HepG2 (cell line): ENCODE measurements around the gene ALB. TPM values are rescaled to one million over a fixed set of nuclear protein-coding genes. Genes with fewer than 3 reads are reported as not detected.

Source experiments
- BRD4 ChIP-seq: sonication (generic); formaldehyde crosslinking; IDR thresholded peaks from 2 replicates; pipeline ENCODE4 v1.4.0; 2020; ENCODE audit warnings: missing genetic modification reagents
- NPAS2 ChIP-seq: sonication (generic); formaldehyde crosslinking; IDR thresholded peaks from 2 replicates; pipeline ENCODE4 v1.8.0; 2022; ENCODE audit warnings: mild to moderate bottlenecking, missing genetic modification reagents, borderline replicate concordance
- RBFOX2 ChIP-seq: fragments of 200-400 bp; formaldehyde crosslinking; IDR thresholded peaks from 2 replicates; pipeline ENCODE4 v1.6.1; 2017; ENCODE audit warnings: low read depth, mild to moderate bottlenecking, low read length
- RBM22 ChIP-seq: fragments of 200-400 bp; formaldehyde crosslinking; optimal IDR thresholded peaks from 2 replicates; pipeline ENCODE3; 2017; ENCODE audit warnings: mild to moderate bottlenecking, low read length, moderate library complexity
- SOX6 ChIP-seq, 2 experiments: fragments of 450-650 bp in 1 of 2; sonication (generic) in 1 of 2; formaldehyde crosslinking in 1 of 2; IDR thresholded peaks; 2 replicates each; pipeline versions ENCODE4 v1.4.0 to v1.6.1; 2017 to 2020; ENCODE audit warnings: antibody characterized with exemption in 1 of 2, mild to moderate bottlenecking in 1 of 2, missing genetic modification reagents in 1 of 2
- TAF1 ChIP-seq: sonication (generic); formaldehyde crosslinking; IDR thresholded peaks from 2 replicates; pipeline ENCODE4 v1.4.0; 2020; ENCODE audit warnings: missing genetic modification reagents
- polyA plus RNA-seq, 8 experiments: library from polyadenylated mRNA; depleted of rRNA in 3 of 8; stranded (reverse) in 7 of 8; unstranded in 1 of 8; fragments of >200 nt; fragmentation: Illumina TruSeq in 4 of 8; extraction: Trizol in 4 of 8; gene quantifications; 2 replicates each; pipeline versions ENCODE4 v1.2.1 to v1.2.3, GENCODE V29; 2011 to 2016; ENCODE audit warnings: low read depth in 4 of 8, missing spikeins in 1 of 8, mixed read lengths in 1 of 8; ENCODE audit not compliant: insufficient read depth in 1 of 8
- total RNA-seq, 5 experiments: library from RNA; depleted of rRNA; stranded (reverse); fragments of >200 nt; fragmentation: Illumina TruSeq; extraction: Trizol; gene quantifications; 2 replicates each; pipeline ENCODE4 v1.2.3, GENCODE V29; 2016; ENCODE audit warnings: low read depth in 1 of 5
- TF ChIP-seq, protein P1 (sequence below): sonication (generic); formaldehyde crosslinking; IDR thresholded peaks from 2 replicates; pipeline ENCODE4 v1.8.0; 2022; ENCODE audit warnings: missing genetic modification reagents, mild to moderate bottlenecking, borderline replicate concordance
- TF ChIP-seq, protein P2 (sequence below), 2 experiments: fragments of 450-650 bp in 1 of 2; sonication (generic) in 1 of 2; formaldehyde crosslinking; IDR thresholded peaks; 2 replicates each; pipeline versions ENCODE4 v1.5.0 to v1.8.0; 2020 to 2022; ENCODE audit warnings: mild to moderate bottlenecking in 1 of 2, missing genetic modification reagents in 1 of 2
- TF ChIP-seq, protein P3 (sequence below): sonication (generic); formaldehyde crosslinking; IDR thresholded peaks from 2 replicates; pipeline ENCODE4 v1.4.0; 2020; ENCODE audit warnings: missing genetic modification reagents
- TF ChIP-seq, protein P4 (sequence below): sonication (generic); formaldehyde crosslinking; IDR thresholded peaks from 2 replicates; pipeline ENCODE4 v1.9.0; 2021; ENCODE audit warnings: mild to moderate bottlenecking, missing genetic modification reagents
- TF ChIP-seq, protein P5 (sequence below): sonication (generic); formaldehyde crosslinking; IDR thresholded peaks from 2 replicates; pipeline ENCODE4 v1.4.0; 2020; ENCODE audit warnings: mild to moderate bottlenecking, low read depth, missing genetic modification reagents

The ALB gene
- total and polyA plus RNA-seq, 2 of the 13 experiments (the other 11 are each of a cell fraction or from before 2014, with no cell fraction given), result 22,259 to 22,625 TPM

DNA sequence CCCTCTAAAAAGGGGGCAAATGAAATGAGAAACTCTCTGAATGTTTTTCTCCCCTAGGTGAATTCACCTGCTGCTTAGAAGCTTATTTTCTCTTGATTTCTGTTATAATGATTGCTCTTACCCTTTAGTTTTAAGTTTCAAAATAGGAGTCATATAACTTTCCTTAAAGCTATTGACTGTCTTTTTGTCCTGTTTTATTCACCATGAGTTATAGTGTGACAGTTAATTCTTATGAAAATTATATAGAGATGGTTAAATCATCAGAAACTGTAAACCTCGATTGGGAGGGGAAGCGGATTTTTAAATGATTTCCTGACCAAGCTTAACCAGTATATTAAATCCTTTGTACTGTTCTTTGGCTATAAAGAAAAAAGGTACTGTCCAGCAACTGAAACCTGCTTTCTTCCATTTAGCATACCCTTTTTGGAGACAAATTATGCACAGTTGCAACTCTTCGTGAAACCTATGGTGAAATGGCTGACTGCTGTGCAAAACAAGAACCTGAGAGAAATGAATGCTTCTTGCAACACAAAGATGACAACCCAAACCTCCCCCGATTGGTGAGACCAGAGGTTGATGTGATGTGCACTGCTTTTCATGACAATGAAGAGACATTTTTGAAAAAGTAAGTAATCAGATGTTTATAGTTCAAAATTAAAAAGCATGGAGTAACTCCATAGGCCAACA, 4.2 kb downstream of the ALB start (continued):
- TF ChIP-seq, protein P1, sequence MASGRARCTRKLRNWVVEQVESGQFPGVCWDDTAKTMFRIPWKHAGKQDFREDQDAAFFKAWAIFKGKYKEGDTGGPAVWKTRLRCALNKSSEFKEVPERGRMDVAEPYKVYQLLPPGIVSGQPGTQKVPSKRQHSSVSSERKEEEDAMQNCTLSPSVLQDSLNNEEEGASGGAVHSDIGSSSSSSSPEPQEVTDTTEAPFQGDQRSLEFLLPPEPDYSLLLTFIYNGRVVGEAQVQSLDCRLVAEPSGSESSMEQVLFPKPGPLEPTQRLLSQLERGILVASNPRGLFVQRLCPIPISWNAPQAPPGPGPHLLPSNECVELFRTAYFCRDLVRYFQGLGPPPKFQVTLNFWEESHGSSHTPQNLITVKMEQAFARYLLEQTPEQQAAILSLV (CRISPR knock-in tag), result no peak
- TF ChIP-seq, protein P2, sequence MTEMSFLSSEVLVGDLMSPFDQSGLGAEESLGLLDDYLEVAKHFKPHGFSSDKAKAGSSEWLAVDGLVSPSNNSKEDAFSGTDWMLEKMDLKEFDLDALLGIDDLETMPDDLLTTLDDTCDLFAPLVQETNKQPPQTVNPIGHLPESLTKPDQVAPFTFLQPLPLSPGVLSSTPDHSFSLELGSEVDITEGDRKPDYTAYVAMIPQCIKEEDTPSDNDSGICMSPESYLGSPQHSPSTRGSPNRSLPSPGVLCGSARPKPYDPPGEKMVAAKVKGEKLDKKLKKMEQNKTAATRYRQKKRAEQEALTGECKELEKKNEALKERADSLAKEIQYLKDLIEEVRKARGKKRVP (CRISPR knock-in tag; IDR thresholded peaks at IDR 0.05), result peak in 1 of 2 experiments; percentile 17; a peak in 1 of 4 replicates
- no peak for TF ChIP-seq NPAS2
- TF ChIP-seq, protein P3, sequence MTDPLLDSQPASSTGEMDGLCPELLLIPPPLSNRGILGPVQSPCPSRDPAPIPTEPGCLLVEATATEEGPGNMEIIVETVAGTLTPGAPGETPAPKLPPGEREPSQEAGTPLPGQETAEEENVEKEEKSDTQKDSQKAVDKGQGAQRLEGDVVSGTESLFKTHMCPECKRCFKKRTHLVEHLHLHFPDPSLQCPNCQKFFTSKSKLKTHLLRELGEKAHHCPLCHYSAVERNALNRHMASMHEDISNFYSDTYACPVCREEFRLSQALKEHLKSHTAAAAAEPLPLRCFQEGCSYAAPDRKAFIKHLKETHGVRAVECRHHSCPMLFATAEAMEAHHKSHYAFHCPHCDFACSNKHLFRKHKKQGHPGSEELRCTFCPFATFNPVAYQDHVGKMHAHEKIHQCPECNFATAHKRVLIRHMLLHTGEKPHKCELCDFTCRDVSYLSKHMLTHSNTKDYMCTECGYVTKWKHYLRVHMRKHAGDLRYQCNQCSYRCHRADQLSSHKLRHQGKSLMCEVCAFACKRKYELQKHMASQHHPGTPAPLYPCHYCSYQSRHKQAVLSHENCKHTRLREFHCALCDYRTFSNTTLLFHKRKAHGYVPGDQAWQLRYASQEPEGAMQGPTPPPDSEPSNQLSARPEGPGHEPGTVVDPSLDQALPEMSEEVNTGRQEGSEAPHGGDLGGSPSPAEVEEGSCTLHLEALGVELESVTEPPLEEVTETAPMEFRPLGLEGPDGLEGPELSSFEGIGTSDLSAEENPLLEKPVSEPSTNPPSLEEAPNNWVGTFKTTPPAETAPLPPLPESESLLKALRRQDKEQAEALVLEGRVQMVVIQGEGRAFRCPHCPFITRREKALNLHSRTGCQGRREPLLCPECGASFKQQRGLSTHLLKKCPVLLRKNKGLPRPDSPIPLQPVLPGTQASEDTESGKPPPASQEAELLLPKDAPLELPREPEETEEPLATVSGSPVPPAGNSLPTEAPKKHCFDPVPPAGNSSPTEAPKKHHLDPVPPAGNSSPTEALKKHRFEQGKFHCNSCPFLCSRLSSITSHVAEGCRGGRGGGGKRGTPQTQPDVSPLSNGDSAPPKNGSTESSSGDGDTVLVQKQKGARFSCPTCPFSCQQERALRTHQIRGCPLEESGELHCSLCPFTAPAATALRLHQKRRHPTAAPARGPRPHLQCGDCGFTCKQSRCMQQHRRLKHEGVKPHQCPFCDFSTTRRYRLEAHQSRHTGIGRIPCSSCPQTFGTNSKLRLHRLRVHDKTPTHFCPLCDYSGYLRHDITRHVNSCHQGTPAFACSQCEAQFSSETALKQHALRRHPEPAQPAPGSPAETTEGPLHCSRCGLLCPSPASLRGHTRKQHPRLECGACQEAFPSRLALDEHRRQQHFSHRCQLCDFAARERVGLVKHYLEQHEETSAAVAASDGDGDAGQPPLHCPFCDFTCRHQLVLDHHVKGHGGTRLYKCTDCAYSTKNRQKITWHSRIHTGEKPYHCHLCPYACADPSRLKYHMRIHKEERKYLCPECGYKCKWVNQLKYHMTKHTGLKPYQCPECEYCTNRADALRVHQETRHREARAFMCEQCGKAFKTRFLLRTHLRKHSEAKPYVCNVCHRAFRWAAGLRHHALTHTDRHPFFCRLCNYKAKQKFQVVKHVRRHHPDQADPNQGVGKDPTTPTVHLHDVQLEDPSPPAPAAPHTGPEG, result 0 out of 2 replicates have a peak, but pooled peaks have one; percentile 44
- TF ChIP-seq SOX6 (IDR thresholded peaks at IDR 0.05), result no peak
- peak; percentile 17; the same call in 1 of the 2 replicates for TF ChIP-seq SOX6 (CRISPR knock-in tag; IDR thresholded peaks at IDR 0.05)
- TF ChIP-seq, protein P4, sequence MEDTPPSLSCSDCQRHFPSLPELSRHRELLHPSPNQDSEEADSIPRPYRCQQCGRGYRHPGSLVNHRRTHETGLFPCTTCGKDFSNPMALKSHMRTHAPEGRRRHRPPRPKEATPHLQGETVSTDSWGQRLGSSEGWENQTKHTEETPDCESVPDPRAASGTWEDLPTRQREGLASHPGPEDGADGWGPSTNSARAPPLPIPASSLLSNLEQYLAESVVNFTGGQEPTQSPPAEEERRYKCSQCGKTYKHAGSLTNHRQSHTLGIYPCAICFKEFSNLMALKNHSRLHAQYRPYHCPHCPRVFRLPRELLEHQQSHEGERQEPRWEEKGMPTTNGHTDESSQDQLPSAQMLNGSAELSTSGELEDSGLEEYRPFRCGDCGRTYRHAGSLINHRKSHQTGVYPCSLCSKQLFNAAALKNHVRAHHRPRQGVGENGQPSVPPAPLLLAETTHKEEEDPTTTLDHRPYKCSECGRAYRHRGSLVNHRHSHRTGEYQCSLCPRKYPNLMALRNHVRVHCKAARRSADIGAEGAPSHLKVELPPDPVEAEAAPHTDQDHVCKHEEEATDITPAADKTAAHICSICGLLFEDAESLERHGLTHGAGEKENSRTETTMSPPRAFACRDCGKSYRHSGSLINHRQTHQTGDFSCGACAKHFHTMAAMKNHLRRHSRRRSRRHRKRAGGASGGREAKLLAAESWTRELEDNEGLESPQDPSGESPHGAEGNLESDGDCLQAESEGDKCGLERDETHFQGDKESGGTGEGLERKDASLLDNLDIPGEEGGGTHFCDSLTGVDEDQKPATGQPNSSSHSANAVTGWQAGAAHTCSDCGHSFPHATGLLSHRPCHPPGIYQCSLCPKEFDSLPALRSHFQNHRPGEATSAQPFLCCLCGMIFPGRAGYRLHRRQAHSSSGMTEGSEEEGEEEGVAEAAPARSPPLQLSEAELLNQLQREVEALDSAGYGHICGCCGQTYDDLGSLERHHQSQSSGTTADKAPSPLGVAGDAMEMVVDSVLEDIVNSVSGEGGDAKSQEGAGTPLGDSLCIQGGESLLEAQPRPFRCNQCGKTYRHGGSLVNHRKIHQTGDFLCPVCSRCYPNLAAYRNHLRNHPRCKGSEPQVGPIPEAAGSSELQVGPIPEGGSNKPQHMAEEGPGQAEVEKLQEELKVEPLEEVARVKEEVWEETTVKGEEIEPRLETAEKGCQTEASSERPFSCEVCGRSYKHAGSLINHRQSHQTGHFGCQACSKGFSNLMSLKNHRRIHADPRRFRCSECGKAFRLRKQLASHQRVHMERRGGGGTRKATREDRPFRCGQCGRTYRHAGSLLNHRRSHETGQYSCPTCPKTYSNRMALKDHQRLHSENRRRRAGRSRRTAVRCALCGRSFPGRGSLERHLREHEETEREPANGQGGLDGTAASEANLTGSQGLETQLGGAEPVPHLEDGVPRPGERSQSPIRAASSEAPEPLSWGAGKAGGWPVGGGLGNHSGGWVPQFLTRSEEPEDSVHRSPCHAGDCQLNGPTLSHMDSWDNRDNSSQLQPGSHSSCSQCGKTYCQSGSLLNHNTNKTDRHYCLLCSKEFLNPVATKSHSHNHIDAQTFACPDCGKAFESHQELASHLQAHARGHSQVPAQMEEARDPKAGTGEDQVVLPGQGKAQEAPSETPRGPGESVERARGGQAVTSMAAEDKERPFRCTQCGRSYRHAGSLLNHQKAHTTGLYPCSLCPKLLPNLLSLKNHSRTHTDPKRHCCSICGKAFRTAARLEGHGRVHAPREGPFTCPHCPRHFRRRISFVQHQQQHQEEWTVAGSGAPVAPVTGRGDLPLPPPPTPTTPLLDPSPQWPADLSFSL (CRISPR knock-in tag), result no peak
- TF ChIP-seq BRD4 (CRISPR knock-in tag), result no peak
- peak; percentile 8 for TF ChIP-seq RBFOX2
- peak; percentile 88 for TF ChIP-seq RBM22
- TF ChIP-seq TAF1 (CRISPR knock-in tag), result peak; percentile 16; the same call in 1 of the 2 replicates
- TF ChIP-seq, protein P5, sequence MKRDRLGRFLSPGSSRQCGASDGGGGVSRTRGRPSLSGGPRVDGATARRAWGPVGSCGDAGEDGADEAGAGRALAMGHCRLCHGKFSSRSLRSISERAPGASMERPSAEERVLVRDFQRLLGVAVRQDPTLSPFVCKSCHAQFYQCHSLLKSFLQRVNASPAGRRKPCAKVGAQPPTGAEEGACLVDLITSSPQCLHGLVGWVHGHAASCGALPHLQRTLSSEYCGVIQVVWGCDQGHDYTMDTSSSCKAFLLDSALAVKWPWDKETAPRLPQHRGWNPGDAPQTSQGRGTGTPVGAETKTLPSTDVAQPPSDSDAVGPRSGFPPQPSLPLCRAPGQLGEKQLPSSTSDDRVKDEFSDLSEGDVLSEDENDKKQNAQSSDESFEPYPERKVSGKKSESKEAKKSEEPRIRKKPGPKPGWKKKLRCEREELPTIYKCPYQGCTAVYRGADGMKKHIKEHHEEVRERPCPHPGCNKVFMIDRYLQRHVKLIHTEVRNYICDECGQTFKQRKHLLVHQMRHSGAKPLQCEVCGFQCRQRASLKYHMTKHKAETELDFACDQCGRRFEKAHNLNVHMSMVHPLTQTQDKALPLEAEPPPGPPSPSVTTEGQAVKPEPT (CRISPR knock-in tag), result no peak
